HepG2 (cell line): ENCODE results near the gene LRIG3. TPM values are rescaled to one million over a fixed set of nuclear protein-coding genes. Genes with fewer than 3 reads are reported as not detected.

Experiments
- AHR ChIP-seq: IDR thresholded peaks from 2 replicates; pipeline ENCODE4 v1.6.1; 2018; ENCODE audit warnings: missing genetic modification reagents, missing compliant biosample characterization
- CREB3 ChIP-seq: sonication (generic); formaldehyde crosslinking; IDR thresholded peaks from 2 replicates; pipeline ENCODE4 v1.5.0; 2020; ENCODE audit warnings: missing genetic modification reagents
- ELF3 ChIP-seq: IDR thresholded peaks from 2 replicates; pipeline ENCODE4 v1.6.1; 2016; ENCODE audit warnings: missing genetic modification reagents, missing compliant biosample characterization
- ELF4 ChIP-seq: sonication (generic); formaldehyde crosslinking; IDR thresholded peaks from 2 replicates; pipeline ENCODE4 v1.5.0; 2020; ENCODE audit warnings: missing genetic modification reagents, mild to moderate bottlenecking, moderate library complexity, borderline replicate concordance
- GABPB1 ChIP-seq: IDR thresholded peaks from 2 replicates; pipeline ENCODE4 v1.6.1; 2016; ENCODE audit warnings: mild to moderate bottlenecking, missing genetic modification reagents, moderate library complexity, missing compliant biosample characterization
- HOXD1 ChIP-seq: sonication (generic); formaldehyde crosslinking; IDR thresholded peaks from 2 replicates; pipeline ENCODE4 v1.5.0; 2020; ENCODE audit warnings: missing genetic modification reagents
- MED13 ChIP-seq: sonication (generic); formaldehyde crosslinking; IDR thresholded peaks from 2 replicates; pipeline ENCODE4 v1.5.0; 2020; ENCODE audit warnings: missing genetic modification reagents
- NFE2 ChIP-seq: sonication (generic); formaldehyde crosslinking; IDR thresholded peaks from 2 replicates; pipeline ENCODE4 v1.4.0; 2020; ENCODE audit warnings: missing genetic modification reagents
- PBX2 ChIP-seq: IDR thresholded peaks from 2 replicates; pipeline ENCODE4 v1.6.1; 2016; ENCODE audit warnings: control low read depth
- PITX1 ChIP-seq: sonication (generic); formaldehyde crosslinking; IDR thresholded peaks from 2 replicates; pipeline ENCODE4 v1.5.1; 2020; ENCODE audit warnings: mild to moderate bottlenecking, missing genetic modification reagents
- PLSCR1 ChIP-seq: sonication (generic); formaldehyde crosslinking; IDR thresholded peaks from 2 replicates; pipeline ENCODE4 v1.5.0; 2020; ENCODE audit warnings: missing genetic modification reagents, mild to moderate bottlenecking, borderline replicate concordance
- PRDM15 ChIP-seq: sonication (generic); formaldehyde crosslinking; IDR thresholded peaks from 2 replicates; pipeline ENCODE4 v1.4.0; 2020; ENCODE audit warnings: missing genetic modification reagents
- RARA ChIP-seq: IDR thresholded peaks from 2 replicates; pipeline ENCODE4 v1.6.1; 2016; ENCODE audit warnings: missing genetic modification reagents, missing compliant biosample characterization
- RELA ChIP-seq: sonication (generic); formaldehyde crosslinking; IDR thresholded peaks from 2 replicates; pipeline ENCODE4 v1.4.0; 2020; ENCODE audit warnings: missing genetic modification reagents
- TARDBP ChIP-seq: sonication (generic); formaldehyde crosslinking; IDR thresholded peaks from 2 replicates; pipeline ENCODE4 v1.8.0; 2022; ENCODE audit warnings: mild to moderate bottlenecking, missing genetic modification reagents
- TRAFD1 ChIP-seq: sonication (generic); formaldehyde crosslinking; IDR thresholded peaks from 2 replicates; pipeline ENCODE4 v1.5.1; 2020; ENCODE audit warnings: missing genetic modification reagents, mild to moderate bottlenecking, borderline replicate concordance
- ZNF234 ChIP-seq: sonication (generic); formaldehyde crosslinking; conservative IDR thresholded peaks from 2 replicates; pipeline ENCODE4 v1.5.1; 2020; ENCODE audit warnings: mild to moderate bottlenecking, missing genetic modification reagents
- ZNF558 ChIP-seq: sonication (generic); formaldehyde crosslinking; IDR thresholded peaks from 2 replicates; pipeline ENCODE4 v1.9.0; 2022; ENCODE audit warnings: mild to moderate bottlenecking, missing genetic modification reagents, borderline replicate concordance
- ZNF563 ChIP-seq: sonication (generic); formaldehyde crosslinking; IDR thresholded peaks from 2 replicates; pipeline ENCODE4 v1.8.0; 2022; ENCODE audit warnings: mild to moderate bottlenecking, moderate library complexity, missing genetic modification reagents
- ZNF792 ChIP-seq: IDR thresholded peaks from 2 replicates; pipeline ENCODE4 v1.6.1; 2016
- polyA plus RNA-seq, 8 experiments: library from polyadenylated mRNA; depleted of rRNA in 3 of 8; stranded (reverse) in 7 of 8; unstranded in 1 of 8; fragments of >200 nt; fragmentation: Illumina TruSeq in 4 of 8; extraction: Trizol in 4 of 8; gene quantifications; 2 replicates each; pipeline versions ENCODE4 v1.2.1 to v1.2.3, GENCODE V29; 2011 to 2016; ENCODE audit warnings: low read depth in 4 of 8, missing spikeins in 1 of 8, mixed read lengths in 1 of 8; ENCODE audit not compliant: insufficient read depth in 1 of 8
- total RNA-seq, 5 experiments: library from RNA; depleted of rRNA; stranded (reverse); fragments of >200 nt; fragmentation: Illumina TruSeq; extraction: Trizol; gene quantifications; 2 replicates each; pipeline ENCODE4 v1.2.3, GENCODE V29; 2016; ENCODE audit warnings: low read depth in 1 of 5

Gene LRIG3
- total and polyA plus RNA-seq, 2 of the 13 experiments (the other 11 are each of a cell fraction or from before 2014, with no cell fraction given): 7.7 to 17.4 TPM

- TF ChIP-seq PITX1 (CRISPR knock-in tag) (no peak), AHR (CRISPR knock-in tag) (0 out of 2 replicates have a peak, but pooled peaks have one; percentile 27), ZNF563 (peak; percentile 81; the same call in 1 of the 2 replicates), TARDBP (peak; percentile 54; the same call in 1 of the 2 replicates), TRAFD1 (no peak), ZNF558 (CRISPR knock-in tag) (peak; percentile 67; the same call in 1 of the 2 replicates), ZNF792 (CRISPR knock-in tag) (peak; percentile 65; the same call in 1 of the 2 replicates), CREB3 (CRISPR knock-in tag) (peak; percentile 68; the same call in 1 of the 2 replicates), RARA (CRISPR knock-in tag) (0 out of 2 replicates have a peak, but pooled peaks have one; percentile 13), GABPB1 (CRISPR knock-in tag) (peak; percentile 74), NFE2 (CRISPR knock-in tag) (no peak), PBX2 (CRISPR knock-in tag) (no peak), MED13 (no peak), RELA (0 out of 2 replicates have a peak, but pooled peaks have one; percentile 64), ELF4 (CRISPR knock-in tag) (no peak), ZNF234 (CRISPR knock-in tag) (peak; percentile 82; the same call in 1 of the 2 replicates), HOXD1 (CRISPR knock-in tag) (peak; percentile 54; the same call in 1 of the 2 replicates), PLSCR1 (CRISPR knock-in tag) (no peak), PRDM15 (CRISPR knock-in tag) (peak; percentile 39; the same call in 1 of the 2 replicates), ELF3 (CRISPR knock-in tag) (peak; percentile 50; the same call in 1 of the 2 replicates)
These were observed at the start of gene LRIG3 (continued) for GRCh38 chr12:58920102-58920960.
